ENCODE results near the gene DLD.
"Not testable (repeated sequence)": the region's sequence is repeated elsewhere in the genome, so short reads cannot be mapped to it uniquely, and the experiment has no call there.

DLD gene

DNA sequence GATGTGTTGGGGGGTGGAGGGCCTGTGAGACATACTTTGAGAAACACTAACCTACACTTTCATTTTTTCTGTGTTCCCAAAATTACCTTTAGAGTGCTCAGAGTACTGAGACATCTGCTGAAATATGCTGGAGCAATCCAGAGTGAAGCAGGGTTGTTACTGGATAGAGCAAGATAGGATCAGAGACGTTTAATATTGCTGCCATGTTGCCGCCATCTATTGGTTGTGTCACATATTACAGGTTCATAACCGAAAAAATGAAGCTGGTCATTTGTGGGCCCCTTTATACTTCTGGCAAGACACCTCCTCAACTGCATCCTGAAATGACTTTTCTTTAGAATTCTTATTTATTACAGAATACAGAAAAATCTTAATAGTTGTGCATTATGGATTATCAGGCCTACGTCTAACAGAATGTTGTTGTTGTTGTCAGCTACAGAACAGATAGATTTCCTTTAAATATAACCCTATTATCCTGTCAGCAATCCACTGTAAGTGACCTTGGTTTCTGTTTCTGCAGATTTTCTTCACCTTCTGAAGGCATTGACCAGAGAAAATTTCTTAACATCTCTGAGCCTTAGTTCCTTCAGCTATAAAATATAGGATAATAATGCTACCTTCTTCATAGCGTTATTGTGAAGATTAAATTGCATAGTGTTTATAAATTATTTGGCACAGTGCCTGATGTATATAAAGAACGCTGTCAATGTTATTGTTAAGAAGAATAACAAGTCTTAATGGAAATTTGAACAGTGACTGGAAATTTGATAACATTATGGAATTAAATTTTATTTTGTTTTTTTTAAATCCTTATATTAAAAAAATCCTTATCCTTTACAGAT, 16.2 kb upstream of the DLD start:
- no peak for DNase-seq

DNA sequence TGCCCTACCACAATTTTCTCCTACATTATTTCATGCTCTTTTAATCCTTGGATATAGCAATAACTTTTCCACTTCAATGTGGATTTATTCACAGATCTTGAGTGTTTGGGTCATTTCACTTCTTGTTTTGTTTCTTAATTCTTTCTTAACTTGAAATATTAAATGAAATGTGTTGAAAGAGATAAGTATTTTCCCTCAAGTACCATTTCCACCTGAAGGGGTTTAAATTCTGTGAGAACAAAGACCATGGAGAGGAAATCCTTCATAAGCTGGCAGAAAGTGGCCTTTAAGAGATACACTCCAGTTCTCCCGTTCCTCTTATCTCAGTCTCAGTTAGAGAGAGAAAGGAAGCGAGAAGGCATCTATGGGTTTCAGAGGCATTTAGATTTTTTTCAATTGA, 14.1 kb upstream of the DLD start:
- no peak for DNase-seq

DNA sequence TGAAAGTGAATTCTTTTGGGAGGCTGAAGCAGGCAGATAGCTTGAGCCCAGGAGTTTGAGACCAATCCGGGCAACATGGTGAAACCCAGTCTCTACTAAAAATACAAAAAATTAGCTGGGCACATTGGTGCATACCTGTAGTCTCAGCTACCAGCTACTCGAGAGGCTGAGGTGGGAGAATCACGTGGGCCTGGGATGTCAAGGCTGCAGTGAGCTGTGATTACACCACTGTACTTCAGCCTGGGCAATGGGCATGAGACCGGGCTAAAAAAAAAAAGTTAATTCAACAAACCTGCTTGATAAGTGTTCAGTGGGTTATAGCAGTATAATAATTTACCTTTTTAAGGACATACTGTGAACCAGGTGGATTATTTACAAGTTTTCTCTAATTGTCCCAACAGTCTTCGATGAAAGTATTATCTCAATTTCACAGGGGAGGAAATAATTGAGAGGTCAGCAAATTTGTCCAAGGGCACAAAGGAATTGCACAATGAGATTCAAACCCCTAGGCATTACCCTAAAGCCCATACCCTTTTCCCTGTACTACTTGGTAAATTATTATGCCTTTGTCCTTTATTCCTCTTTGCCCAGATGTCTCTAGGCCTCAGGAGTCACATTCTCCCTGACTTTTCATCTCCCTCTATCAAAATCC, 13.1 kb upstream of the DLD start:
- DNase-seq: no peak

DNA sequence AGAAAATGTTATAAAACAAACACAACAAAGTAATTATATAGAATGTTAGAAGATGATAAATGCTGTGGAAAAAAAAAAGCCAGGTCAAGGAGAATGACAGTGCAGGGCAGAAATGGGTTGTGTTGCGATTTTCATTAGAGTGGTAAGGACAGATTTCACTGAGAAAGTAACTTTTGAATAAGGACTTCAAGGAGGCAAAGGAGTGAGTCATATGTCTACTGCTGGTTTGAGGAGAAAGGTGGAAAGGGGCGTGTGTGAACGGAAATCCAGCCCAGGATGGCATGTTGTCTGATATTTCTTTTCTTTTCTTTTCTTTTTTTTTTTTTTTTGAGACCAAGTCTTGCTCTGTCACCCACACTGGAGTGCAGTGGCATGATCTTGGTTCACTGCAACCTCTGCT, 12.3 kb upstream of the DLD start:
- DNase-seq: no peak

DNA sequence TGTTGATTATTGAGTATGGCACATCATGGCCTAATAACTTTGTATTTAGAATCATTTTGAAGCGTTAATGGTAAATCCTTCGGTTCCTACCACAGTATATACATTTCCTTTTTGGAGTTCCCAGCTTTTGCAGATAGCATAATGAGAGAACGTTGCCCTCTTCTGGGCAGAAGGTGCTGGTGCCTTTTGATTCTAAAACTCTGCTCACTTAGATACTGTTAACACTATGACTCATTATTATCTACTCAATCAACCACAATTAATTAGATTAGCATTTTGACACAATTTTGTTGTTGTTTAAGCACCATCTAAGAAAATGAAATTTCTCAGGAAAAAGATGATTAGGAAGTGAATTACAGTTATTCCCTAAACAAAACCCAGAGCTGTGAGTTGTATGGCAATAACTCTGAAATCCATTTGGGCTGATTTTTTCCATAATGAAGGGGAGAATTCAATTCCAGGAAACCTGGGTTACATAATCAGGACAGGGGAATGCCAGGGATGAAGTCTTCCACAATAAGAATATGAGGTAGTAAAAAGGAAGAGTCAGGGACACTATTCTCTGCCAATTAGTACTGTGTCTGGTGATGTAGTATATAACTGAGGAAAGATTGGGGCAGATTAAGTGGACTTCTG, 11.5 kb upstream of the DLD start:
- DNase-seq: no peak

DNA sequence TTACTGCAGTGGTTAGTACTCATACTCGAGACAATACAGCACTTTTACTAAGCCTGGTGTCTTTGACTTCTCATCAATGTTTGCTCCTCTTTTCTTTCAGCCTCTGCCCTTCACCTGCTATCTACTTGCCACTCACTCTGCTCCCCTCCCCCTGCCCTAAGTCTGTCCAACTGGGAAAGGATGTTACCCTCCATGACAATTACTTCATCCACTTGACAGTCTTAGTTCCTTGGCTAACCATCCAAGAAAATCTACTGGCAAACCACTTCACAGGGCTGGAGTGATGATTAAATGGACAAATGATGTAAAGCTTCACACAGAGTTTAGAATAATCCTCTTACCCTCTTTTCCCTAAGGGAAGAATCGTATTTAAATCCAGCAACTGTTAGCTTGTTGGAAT, 8.2 kb upstream of the DLD start:
- no peak for DNase-seq

DNA sequence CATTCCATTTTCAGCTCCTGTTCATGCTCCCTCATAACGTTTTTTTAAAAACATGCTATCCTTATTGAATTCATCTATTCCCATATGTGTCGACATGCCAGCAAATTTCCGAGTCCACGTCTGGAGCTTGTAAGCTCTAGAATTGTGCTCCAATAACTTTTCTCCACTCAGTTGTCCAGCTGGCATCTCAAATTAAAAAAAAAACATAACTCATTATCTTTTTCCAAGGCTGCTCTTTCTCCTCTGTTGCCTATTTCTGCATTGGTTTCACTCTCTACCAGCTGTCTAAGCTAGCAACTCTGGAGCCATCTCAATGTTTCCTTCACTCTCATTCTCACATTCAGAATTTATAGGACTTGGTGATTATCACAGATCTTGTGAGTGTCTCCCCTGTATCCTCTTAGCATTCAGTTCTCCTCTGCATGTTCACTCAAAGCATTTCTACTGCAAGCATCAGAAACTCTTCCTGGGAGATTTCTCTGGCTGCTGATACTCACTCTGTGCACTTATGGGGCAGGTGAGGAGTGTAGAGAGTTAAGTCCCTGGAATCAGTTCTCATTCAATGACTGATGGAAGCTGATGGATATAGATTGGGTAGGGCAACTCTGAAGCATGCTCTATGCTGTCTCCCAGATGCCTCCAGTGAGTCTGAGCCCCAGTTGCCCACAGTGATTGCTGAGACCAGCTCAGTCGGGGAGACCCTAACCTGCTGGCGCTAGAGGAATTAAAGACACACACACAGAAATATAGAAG, 6.7 kb upstream of the DLD start:
- DNase-seq: no peak

DNA sequence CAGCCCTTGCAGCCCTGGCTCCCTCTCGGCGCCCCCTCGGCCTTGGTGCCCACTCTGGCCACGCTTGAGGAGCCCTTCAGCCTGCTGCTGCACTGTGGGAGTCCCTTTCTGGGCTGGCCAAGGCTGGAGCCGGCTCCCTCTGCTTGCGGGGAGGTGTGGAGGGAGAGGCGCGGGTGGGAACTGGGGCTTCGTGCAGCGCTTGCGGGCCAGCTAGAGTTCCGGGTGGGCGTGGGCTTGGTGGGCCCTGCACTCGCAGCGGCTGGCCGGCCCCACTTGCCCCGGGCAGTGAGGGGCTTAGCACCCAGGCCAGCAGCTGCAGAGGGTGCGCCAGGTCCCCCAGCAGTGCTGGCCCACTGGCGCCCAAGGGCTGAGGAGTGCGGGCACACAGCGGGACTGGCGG, 3.2 kb upstream of the DLD start:
- not testable (repeated sequence) for DNase-seq

DNA sequence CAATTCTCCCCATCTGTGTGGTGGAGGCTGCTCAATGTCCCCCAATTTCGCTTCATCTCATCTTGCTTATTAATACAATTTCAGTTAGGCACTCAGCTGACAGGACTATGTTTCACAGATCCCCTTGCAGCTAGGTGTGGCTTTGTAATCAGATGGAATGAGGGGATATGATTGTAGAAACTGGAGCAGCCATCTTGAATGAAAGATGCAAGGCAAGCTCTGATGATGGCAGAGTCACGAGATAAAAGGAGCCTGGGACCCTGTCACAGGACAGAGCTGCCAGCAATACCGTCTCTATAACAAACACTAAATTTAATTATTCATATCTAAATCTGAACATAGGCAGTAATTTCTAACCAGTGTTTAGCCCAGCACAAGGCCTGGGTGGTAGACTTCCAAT, 991 bp upstream of the DLD start:
- DNase-seq: no peak

DNA sequence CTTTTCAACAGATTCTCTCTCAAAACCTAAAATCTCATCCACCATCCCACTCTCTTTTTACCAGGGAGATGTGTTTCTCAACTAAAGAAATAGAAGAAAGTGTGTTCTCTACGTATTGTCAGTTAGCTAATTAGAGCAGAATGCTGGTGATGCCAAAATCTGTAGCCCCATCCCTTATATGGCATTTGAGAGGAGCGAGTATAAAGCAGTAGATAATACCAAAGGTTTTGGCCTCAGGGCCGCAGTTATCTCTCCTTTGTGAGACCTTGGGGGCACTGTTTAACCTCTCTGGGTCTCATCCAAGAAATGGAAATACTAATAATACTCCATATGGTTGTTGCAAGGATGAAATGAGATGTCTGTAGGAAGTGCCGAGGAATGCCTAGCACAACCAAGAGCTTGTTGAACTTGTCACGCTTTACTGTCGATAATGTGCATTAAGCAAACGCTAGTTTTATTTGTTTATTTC, 456 bp upstream of the DLD start:
- no peak for DNase-seq

DNA sequence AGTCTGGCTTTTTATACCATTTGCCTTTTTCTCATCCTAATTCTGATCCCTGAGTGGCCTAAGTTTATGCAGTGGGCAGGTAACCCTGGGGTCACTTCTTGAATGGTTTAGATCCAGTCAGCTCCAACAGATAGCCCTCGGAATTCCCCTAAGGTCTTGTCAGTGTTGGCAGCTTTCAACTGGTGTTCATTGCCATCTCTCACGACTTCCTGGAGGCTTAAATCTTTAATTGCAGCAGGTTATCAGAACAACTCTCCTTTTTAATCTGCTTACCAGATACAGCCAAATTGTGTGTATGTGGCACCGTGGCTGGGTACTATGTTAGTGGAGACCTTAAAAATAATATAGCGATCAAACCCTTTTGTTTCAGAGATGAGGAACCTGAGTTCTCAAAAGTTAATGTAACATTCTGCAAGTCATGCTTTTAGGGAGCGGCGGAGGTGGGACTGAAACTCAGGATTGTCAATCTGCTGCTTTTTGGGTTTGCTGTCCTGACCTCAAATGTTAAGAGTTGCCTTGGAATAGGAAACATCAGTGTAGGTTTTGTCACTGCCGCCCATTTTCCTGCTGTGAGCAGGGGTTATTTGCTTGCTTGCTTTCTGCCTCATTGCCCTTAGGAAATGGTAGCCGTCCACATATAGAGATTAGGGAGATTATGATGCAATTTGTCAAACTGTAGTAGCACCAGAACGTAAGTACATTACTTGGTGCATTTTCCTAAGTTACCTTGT, 818 bp downstream of the DLD start:
- DNase-seq: no peak

DNA sequence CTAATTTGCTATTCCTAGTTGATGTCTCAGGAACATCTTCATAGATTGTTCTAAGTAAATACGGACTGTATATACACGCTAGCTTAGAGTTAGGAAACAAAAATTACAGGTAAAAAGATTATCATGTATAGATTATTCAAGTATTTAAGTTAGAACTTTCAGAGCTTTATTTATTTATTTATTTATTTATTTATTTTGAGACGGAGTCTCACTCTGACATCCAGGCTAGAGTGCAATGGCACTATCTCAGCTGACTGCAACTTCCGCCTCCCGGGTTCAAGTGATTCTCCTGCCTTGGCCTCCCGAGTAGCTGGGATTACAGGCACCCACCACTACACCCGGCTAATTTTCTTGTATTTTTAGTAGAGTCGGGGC, 1.4 kb downstream of the DLD start:
- not testable (repeated sequence) for DNase-seq

DNA sequence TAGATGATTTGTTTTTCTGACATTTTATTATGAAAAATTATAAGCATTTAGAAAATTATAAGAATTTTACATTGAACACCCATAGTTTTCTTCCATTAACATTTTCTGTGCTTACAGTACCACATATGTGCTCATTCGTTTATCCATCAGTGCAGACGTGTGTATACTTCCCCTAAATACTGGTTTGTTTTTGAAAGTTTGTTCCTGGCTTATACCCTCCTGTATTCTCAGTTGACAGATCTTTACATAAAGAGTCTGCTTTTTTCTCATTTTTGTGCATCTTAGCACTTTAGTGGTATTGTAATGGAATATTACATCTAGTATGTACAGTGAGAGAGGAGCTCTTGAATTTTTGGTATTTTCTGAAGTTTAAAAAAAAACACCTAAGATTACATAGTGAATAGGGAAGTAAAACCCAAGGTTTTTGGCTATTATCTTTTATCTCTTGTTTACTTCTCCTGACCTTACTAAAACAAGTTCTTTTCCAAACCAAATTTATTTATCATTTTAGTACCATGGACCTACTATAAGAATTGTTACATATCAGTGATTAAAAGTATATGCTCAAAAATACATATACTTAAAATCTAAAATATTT, 8.1 kb downstream of the DLD start:
- DNase-seq: no peak

DNA sequence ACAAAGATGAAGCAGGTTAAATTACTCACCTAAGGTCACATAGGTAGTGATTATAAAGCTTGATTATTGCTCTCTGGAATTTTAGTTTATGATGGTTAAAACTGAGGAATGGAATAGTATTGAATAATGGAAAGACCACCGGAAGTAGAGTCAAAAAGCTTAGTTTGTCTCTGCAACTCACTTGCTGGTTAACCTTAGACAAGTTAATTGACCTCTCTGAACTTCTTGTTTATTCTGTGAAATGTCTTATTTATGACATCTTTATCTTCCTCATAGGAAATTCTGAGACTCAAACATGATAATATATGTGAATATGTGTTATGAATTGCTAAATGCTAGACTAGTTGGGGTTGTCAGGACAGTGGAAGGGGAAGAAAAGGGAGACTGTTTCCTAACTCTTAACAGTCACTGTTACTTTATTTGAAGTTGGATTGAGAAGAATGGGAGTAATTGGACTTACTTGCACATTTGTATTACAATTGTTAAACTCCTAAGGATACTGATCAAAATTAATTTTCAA, 9.6 kb downstream of the DLD start:
- no peak for DNase-seq

DNA sequence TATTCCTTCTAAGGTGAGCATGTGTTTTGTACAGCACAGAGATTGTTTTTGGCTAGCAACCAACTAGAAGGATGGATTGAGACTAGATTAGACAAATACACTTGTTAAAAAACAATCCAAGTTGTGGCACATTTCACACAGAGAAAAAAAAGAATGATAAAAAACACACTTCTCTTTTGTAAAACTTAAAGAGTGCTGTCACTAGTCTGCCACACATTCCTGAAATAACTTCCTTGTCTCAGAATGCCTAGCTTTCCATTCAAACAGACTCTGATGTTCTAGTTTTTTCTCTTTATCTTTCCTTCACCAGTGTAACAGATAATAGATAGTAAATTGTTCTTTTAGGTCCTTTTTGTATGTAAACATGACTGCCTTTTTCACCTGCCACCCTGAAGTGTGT, 11.4 kb downstream of the DLD start:
- DNase-seq: no peak

DNA sequence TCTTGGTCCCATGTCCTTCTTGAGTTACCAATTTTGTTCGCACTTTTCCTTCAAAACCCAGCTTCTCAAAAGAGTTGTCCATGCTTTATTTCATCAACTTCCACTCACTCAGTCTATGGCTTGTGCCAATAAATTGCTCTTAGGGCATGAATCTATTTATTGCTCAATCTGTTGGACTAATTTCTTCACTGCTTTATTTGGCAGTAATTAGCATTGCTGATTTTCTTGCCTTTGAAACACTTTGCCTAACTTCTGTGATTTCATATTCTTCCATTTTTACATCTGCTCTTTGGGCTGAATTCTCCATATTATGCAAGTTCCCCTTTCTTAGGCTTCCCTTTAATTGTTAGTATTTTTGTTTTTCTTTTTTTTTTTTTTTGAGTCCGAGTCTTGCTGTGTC, 16.8 kb downstream of the DLD start:
- no peak for DNase-seq

DNA sequence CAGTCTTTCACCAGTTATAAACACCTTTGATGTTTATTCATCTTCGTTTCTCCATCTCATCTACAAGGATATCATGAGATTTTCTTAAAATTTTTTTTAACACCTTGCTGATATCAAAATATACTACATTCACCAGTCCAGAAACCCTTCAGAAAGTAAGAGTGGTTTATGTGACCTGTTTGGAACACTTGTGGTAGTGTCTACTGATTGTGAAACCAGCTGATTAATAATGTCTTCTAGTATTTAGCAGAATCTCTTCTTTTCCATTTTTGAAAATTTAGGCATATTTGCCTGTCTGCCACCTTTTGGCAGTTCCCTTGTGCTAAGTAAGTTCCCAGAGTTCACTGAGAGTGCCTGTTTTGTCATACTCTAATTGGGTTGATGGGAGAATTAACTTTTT, 18.5 kb downstream of the DLD start:
- no peak for DNase-seq

DNA sequence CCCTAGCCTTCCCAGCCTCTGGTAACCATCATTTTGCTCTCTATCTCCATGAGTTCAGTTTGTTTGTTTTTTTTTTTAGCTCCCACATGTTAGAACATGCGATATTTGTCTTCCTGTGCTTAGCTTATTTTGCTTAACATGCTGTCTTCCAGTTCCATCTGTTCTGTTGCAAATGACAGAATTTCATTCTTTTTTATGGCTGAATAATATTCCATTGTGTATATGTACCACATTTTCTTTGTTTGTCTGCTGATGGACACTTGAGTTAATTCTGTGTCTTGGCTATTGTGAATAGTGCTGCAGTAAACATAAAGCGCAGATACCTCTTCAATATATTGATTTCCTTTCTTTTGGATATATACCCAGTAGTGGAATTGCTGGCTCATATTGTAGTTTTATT, 21.0 kb downstream of the DLD start:
- no peak for DNase-seq

DNA sequence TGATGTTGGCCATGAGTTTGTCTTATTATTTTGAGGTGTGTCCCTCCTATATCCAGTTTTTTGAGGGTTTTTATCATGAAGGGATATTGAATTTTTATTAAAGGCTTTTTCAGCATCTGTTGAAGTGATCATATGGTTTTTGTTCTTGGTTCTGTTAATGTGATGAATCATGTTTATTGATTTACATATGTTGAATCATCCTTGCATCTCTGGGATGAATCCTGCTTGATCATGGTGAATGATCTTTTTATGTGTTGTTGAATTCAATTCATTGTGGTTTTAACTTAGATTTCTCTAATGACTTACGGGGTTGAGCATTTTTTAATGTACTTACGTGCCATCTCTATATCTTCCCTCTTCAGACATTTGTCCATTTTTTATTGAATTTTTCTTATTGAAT, 22.9 kb downstream of the DLD start:
- no peak for DNase-seq

DNA sequence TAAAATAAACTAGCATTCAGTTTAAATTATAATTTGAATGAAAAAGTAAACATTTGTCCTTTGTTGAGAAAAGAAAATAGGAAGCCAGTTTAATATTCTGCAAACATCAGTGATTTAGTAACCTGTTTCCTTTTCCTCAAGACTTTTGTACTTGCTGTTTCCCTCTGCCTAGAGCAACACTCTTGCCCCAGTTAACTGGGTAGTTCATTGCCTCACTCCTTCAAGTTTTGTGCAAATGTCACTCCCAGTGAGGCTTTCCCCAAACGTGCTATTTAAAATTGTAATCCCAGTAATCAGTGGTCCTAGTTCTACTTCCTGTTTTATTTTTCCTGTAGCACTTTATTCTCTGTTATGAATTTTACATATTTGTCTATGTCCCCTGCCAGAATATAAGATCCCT, 23.8 kb downstream of the DLD start:
- no peak for DNase-seq

DNA sequence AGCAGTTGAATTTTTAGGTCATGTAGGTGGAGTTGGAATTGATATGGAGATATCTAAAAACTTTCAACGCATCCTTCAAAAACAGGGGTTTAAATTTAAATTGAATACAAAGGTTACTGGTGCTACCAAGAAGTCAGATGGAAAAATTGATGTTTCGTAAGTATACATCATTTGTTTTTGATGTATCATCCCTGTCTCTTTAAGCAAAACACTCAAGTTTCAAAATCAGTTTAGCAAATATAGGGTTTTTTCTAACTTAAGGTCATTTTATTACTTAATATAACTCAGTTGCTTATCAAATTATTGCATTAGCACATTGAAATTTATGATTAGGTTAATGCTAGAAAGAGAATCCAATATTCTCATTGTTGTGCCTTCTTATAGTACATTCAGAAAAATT, 24.6 kb downstream of the DLD start:
- DNase-seq: no peak

Data from NCI-H1436 treated with DMSO at 0.1 percent for 48 hours (cell line).